MG63 (cell line): ENCODE results near the gene DCLK2. TPM values are rescaled to one million over a fixed set of nuclear protein-coding genes. Genes with fewer than 3 reads are reported as not detected.
A peak's percentile ranks its signal among the peaks of the same experiment; 100 is the strongest.

Experiments used
- DNase-seq: peaks from one replicate; pipeline ENCODE4 v3.0.0-alpha.2; 2020
- H3K27me3 ChIP-seq: fragments of 250-450 bp; sonication (Bioruptor Pico); 2 replicates; pipeline ENCODE4 v1.5.1; 2020; ENCODE audit warnings: mild to moderate bottlenecking, moderate library complexity
- H3K36me3 ChIP-seq: fragments of 250-450 bp; sonication (Bioruptor Pico); 2 replicates; pipeline ENCODE4 v1.5.1; 2020; ENCODE audit warnings: mild to moderate bottlenecking, moderate library complexity
- H3K4me3 ChIP-seq: fragments of 250-450 bp; sonication (Bioruptor Pico); 2 replicates; pipeline ENCODE4 v1.5.1; 2020; ENCODE audit warnings: mild to moderate bottlenecking, moderate library complexity
- H3K9me3 ChIP-seq: fragments of 250-450 bp; sonication (Bioruptor Pico); 2 replicates; pipeline ENCODE4 v1.5.1; 2020; ENCODE audit warnings: mild to moderate bottlenecking, moderate library complexity
- total RNA-seq: library from RNA; depleted of rRNA; stranded (reverse); fragments of >200 nt; shearing (Covaris generic); gene quantifications from 2 replicates; pipeline ENCODE4 v1.2.3, GENCODE V29; 2014; ENCODE audit warnings: low replicate concordance

DCLK2 gene
- total RNA-seq, 1 experiment from 2014 or later: 3.1 TPM

- no peak for DNase-seq
- Histone ChIP-seq H3K4me3 (no peak overlapping the region), H3K9me3 (no peaks in the 10 kb centered on the region), H3K27me3 (no peaks in the 10 kb centered on the region), H3K36me3 (no peaks in the 10 kb centered on the region; the same call in 1 of the 2 replicates)
Measured at GRCh38 chr4:150199056-150199455, 120.8 kb downstream of the DCLK2 start.

DNA sequence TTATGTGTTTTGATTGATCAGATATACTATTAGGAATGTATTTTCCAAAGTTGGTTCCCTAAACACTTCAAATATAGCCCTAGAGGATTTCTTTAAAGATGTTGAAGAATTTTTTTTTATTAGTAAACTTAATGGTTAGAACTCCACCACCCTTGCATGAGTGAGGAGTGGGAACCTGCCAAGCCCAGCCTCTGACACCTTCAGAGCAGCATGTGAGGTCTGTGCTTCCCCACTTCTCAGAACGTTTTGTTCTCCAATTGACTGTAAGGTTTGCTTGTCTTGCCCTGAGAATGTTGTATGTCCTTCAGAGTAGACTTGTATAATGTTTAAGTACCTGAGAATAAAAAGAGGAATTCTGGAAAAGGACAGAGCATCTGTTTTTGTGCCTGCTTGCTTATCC, 126.8 kb downstream of the DCLK2 start:
- H3K4me3 ChIP-seq: no peak overlapping the region
- H3K9me3 ChIP-seq: no peaks in the 10 kb centered on the region
- H3K36me3 ChIP-seq: no peaks in the 10 kb centered on the region; the same call in 1 of the 2 replicates
- no peaks in the 10 kb centered on the region for H3K27me3 ChIP-seq
- DNase-seq: no peak

DNA sequence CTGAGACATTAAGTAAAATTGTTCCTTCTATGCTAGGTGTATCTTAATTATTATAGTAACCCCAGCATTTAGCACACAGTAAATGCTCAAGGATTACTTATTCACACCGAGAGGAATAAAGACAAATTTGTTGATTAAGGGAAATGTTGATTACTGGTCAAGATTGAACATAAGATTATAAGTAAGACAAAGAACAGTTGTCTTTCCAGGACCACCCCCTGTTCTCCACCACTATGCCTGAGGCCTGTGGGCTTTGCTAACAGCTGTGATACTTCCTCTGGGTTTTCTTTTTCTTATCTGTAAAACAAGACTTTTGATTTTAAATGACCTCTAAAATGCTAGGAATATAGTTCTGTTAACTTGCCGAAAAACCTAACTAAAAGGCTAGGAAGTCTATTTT, 128.0 kb downstream of the DCLK2 start:
- Histone ChIP-seq H3K36me3 (no peaks in the 10 kb centered on the region), H3K9me3 (no peaks in the 10 kb centered on the region), H3K4me3 (no peak overlapping the region), H3K27me3 (no peaks in the 10 kb centered on the region)
- no peak for DNase-seq

- DNase-seq: no peak
- no peaks in the 10 kb centered on the region for H3K27me3 ChIP-seq
- no peak overlapping the region for H3K4me3 ChIP-seq
- no peaks in the 10 kb centered on the region for H3K36me3 ChIP-seq
- H3K9me3 ChIP-seq: no peaks in the 10 kb centered on the region
Measured at GRCh38 chr4:150206954-150207353, 128.7 kb downstream of the DCLK2 start.

GRCh38 chr4:150207871-150208270, 129.6 kb downstream of the DCLK2 start:
- DNase-seq: no peak
- Histone ChIP-seq H3K27me3 (no peaks in the 10 kb centered on the region), H3K4me3 (no peak overlapping the region), H3K36me3 (no peaks in the 10 kb centered on the region), H3K9me3 (no peaks in the 10 kb centered on the region)

DNA sequence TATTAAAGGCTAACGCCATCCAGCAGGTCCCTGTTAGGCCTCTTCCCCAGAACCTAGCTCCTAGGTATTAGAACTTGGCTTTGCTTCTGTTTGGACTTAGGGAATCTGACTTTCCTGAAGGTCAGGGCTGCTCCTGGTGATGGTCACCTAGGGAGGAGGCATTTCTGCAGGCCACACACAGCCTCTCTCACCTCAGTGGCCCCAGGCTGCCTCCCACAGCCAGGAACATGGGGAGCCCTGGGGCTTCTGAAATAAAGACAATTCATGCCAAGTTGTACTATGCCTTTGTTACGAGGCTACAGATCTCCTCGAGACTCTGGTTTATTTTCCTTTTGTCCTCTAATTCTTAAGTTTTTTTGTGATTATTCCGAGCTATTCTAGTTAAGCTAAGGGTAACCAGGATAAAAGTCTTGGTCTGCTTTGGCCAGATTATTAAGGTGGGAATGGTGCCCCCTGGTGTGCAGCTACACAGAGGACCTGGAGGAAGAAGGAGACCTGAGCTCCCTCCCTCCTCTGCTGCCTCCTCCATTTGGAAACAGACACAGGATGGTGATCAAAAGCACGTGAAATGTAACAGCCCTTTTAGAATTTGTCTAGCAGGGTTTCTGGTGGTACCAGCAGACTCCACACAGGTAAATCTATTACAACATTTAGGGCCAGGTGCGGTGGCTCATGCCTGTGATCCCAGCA, 131.0 kb downstream of the DCLK2 start:
- peak; percentile 29 for DNase-seq
- Histone ChIP-seq H3K27me3 (no peaks in the 10 kb centered on the region), H3K4me3 (no peak overlapping the region), H3K36me3 (no peaks in the 10 kb centered on the region; the same call in 1 of the 2 replicates), H3K9me3 (no peaks in the 10 kb centered on the region)

- Histone ChIP-seq H3K27me3 (no peaks in the 10 kb centered on the region), H3K9me3 (no peaks in the 10 kb centered on the region), H3K4me3 (no peak overlapping the region), H3K36me3 (no peaks in the 10 kb centered on the region; the same call in 1 of the 2 replicates)
- DNase-seq: peak; percentile 75
Measured at GRCh38 chr4:150211016-150211415, 132.8 kb downstream of the DCLK2 start.

- Histone ChIP-seq H3K9me3 (no peaks in the 10 kb centered on the region), H3K4me3 (no peak overlapping the region), H3K27me3 (no peaks in the 10 kb centered on the region), H3K36me3 (no peaks in the 10 kb centered on the region; the same call in 1 of the 2 replicates)
- DNase-seq: no peak
Measured at GRCh38 chr4:150211799-150212445, 133.7 kb downstream of the DCLK2 start.

DNA sequence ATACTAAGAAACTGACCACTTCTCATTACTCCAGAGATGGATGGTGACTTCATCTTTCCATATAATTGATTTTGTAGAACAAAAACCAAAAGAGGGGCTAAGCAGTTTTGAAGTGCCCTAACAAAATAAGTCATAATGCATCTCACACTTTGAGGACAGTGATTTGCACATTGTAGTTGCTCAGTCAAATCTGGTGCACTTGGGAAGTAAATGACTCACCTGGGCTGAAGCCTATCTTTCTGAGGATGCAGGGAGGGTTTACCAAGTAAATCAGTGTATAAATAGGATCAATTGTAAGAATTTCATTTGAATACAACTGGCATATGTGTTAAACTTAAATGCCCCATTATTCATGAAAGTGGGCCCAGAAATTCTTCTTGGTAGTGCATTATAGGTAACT, 134.2 kb downstream of the DCLK2 start:
- H3K9me3 ChIP-seq: no peaks in the 10 kb centered on the region
- no peak for DNase-seq
- no peak overlapping the region for H3K4me3 ChIP-seq
- H3K36me3 ChIP-seq: no peaks in the 10 kb centered on the region; the same call in 1 of the 2 replicates
- H3K27me3 ChIP-seq: no peaks in the 10 kb centered on the region

- Histone ChIP-seq H3K4me3 (no peak overlapping the region), H3K27me3 (no peaks in the 10 kb centered on the region), H3K36me3 (no peaks in the 10 kb centered on the region; the same call in 1 of the 2 replicates), H3K9me3 (no peaks in the 10 kb centered on the region)
- no peak for DNase-seq
Measured at GRCh38 chr4:150212927-150213326, 134.7 kb downstream of the DCLK2 start.

DNA sequence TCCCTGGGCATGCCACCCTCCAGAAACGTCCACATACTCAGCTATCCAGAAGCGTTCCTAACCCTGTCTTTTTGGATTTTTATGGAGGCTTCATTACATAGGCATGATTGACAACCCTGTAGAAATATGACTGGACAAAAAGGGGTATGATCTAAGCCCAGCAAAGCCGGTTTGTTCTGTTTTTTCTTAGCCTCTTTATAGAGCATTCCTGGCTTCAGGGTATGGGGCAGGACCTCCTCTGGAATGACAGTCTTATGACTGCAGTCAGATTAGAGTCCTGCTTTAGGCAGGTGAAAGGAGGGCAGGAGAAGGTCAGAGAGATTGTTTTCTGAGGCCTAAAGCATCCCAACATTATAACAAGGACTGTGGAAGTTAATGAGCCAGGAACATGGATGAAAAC, 137.4 kb downstream of the DCLK2 start:
- Histone ChIP-seq H3K27me3 (no peaks in the 10 kb centered on the region), H3K9me3 (no peaks in the 10 kb centered on the region), H3K36me3 (peaks cover 3% of the 10 kb centered on the region), H3K4me3 (no peak overlapping the region)
- DNase-seq: no peak

DNA sequence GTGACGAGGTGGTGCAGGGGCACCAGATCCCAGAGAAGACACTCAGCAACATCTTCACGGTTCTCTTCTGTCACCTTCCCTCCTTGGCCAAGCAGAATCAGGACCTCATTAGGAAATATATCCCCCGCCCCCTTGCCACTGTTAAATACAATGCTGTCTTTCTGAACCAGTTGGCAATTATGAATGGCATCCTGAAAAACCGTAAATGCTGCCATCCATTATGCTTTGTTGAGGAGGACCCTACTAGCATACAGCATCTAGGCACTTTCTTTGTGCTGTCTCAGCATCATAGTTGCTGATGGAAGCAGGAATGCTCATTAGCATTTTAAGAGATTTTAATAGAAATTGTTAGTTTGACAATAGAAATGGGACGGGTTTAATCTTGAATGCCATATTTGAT, 138.5 kb downstream of the DCLK2 start:
- no peaks in the 10 kb centered on the region for H3K27me3 ChIP-seq
- H3K36me3 ChIP-seq: peaks cover 3% of the 10 kb centered on the region

DNA sequence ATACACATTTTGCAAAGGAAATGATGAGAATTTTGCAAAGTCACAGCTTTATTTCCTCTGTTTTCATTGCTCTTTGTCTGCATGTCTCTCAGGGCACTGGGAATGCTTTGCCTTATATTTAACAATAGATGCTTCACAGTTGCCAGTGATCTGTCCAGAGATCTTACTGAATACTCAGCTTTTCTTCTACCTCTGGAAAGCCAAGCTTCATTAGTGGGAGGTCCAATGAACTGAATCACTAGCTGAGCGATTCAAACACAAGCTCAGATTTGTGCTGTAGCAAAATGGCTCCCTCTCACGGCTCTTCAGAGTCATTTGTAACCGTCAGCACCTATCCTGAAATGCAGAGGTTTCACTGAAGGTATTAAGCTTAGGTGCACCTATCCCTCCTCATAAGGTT, 138.9 kb downstream of the DCLK2 start:
- no peak overlapping the region for H3K4me3 ChIP-seq
- H3K36me3 ChIP-seq: peaks cover 5% of the 10 kb centered on the region
- no peaks in the 10 kb centered on the region for H3K9me3 ChIP-seq
- DNase-seq: no peak
- no peaks in the 10 kb centered on the region for H3K27me3 ChIP-seq

More for the DNA sequence above, 138.5 kb downstream of the DCLK2 start:
- DNase-seq: no peak
- Histone ChIP-seq H3K9me3 (no peaks in the 10 kb centered on the region), H3K4me3 (no peak overlapping the region)

DNA sequence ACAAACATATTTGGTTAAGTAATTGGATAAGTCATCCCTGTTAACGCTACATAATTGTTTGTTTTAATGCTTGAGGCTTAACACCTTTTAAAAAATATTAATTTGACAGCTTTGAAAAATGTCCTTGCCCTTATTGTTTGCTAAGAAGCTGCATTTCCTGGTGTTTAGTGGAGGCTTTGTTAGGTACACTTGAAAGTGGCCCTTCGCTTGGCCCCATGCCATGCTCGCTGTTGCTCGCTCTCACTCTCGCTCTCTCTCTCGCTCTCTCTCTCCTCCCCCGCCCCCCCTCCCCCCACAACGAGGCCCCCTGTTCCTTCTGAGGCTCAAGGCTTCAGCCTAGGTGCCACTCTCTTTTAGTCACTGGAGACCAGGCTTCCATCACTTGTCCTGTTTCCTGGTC, 139.6 kb downstream of the DCLK2 start:
- H3K36me3 ChIP-seq: peaks cover 6% of the 10 kb centered on the region
- no peaks in the 10 kb centered on the region for H3K27me3 ChIP-seq
- no peaks in the 10 kb centered on the region for H3K9me3 ChIP-seq
- no peak for DNase-seq
- H3K4me3 ChIP-seq: no peak overlapping the region

- DNase-seq: no peak
- H3K4me3 ChIP-seq: no peak overlapping the region
- no peaks in the 10 kb centered on the region for H3K9me3 ChIP-seq
- no peaks in the 10 kb centered on the region for H3K27me3 ChIP-seq
- H3K36me3 ChIP-seq: peaks cover 6% of the 10 kb centered on the region
Measured at GRCh38 chr4:150218447-150218846, 140.2 kb downstream of the DCLK2 start.

- no peak overlapping the region for H3K4me3 ChIP-seq
- no peaks in the 10 kb centered on the region for H3K9me3 ChIP-seq
- peak; percentile 68 for DNase-seq
- H3K36me3 ChIP-seq: peaks cover 6% of the 10 kb centered on the region
- H3K27me3 ChIP-seq: no peaks in the 10 kb centered on the region
Measured at GRCh38 chr4:150219841-150220240, 141.6 kb downstream of the DCLK2 start.

- DNase-seq: peak; percentile 86
- no peaks in the 10 kb centered on the region for H3K9me3 ChIP-seq
- peaks cover 14% of the 10 kb centered on the region for H3K36me3 ChIP-seq
- H3K4me3 ChIP-seq: no peak overlapping the region
- H3K27me3 ChIP-seq: no peaks in the 10 kb centered on the region
Measured at GRCh38 chr4:150224896-150225591, 146.8 kb downstream of the DCLK2 start.
